Ammon's horn (tissue), 1 donor: ENCODE results near the gene ELMOD1.

ENCODE experiments used
- DNase-seq: peaks from one replicate; pipeline ENCODE4 v3.0.0-alpha.2; 2016; ENCODE audit warnings: low spot score

Gene ELMOD1

DNA sequence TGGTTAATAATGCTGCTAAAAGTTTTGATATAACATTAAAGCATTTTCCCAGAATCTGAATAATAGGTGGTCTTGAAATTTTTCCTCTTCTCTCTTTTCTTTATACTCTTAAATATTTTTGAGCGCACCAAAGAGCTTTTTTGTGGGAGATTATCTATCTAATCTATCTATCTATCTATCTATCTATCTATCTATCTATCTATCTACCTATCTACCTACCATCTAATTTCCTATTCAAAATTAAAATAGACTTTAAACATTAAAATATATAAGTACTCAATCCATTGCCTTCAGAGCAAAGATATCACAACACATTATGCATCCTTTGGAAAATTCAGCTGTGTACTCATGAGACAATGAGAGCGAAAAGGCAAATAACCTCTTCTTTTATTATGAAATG, 55.8 kb downstream of the ELMOD1 start:
- no peak for DNase-seq

DNA sequence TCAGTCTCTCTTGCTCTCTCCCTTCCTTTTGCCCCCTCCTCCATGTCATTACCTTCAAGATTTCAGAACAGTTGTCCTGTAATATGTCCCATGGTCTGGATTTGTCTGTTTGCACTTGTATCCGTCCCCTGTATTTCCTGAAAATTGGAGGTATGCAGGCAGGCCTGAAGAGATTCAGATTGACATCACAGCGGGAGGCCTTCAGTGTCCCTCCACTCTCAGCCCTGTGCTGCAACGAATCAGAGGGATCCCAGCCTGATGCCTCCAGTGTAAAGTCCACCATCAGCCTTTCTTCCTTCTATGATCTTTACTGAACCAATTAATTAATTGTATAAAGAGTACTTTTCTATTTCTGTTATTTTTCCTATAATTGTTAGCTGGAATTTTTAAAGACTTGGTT, 57.3 kb downstream of the ELMOD1 start:
- DNase-seq: no peak

DNA sequence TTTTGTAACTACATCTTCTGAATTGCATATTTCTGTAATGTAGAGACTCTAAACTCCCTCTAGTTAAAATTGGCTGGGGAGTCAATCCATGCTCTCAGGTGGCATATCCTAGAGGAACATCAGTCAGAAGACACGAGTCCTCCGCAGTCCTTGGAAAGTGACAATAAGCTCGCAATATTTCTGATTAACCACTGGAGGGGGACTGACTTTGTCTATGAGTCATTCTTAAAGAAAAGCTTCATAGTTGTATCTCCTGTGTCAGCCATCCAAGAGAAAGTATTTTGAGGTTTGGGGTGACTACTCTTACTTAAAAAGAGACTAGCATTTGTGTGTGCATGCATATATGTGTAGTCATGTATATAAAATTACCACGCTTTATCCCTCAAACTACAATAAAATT, 60.7 kb downstream of the ELMOD1 start:
- no peak for DNase-seq

DNA sequence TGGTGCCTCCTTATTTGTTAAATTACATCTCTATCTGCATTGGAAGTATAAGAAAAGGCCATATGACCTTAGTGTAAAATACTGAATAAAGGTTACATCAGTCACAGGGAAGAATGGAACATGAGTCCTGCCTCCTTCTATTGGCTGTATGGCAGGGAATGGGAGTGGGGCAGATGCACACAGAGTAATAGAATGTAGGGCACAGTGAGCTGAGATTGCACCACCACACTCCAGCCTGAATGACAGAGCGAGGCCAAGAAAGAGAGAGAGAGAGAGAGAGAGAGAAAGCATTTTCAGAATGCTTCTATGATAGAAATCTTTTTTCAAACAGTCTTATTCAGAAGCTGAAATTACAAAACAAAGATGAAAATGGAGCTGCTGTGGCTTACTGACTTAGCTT, 62.1 kb downstream of the ELMOD1 start:
- DNase-seq: no peak

DNA sequence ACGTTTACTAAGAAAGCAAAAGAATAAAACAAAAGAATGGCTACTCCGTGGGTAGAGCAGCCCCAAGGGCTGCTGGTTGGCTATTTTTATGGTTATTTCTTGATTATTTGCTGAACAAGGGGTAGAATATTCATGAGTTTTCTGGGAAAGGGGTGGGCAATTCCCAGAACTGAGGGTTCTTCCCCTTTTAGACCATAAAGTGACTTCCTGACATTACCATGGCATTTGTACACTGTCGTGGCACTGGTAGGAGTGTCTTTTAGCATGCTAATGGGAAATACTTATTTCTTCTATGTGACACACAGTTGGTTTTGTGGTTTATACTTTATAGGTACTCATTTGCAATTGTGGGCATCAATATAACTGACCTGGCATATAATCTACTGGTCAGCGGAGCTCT, 64.7 kb downstream of the ELMOD1 start:
- DNase-seq: no peak

DNA sequence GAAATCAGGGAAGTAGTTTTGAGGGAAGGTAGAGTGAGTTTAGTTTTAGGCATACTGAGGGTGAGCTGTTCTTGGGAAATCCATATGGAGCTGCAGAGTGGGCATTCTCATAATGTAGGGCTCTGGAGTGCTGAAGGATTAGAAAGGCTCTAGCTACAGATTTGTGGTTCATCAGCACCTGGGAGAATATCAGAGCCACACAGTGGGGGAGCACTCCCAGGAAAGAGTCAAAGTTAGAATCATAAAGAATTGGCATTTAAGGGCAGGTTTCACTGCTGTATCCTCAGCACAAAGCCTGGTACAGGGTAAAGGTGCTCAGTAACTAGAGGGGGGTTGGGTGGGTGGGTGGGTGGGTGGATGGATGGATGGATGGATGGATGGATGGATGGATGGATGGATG, 68.4 kb downstream of the ELMOD1 start:
- DNase-seq: no peak

DNA sequence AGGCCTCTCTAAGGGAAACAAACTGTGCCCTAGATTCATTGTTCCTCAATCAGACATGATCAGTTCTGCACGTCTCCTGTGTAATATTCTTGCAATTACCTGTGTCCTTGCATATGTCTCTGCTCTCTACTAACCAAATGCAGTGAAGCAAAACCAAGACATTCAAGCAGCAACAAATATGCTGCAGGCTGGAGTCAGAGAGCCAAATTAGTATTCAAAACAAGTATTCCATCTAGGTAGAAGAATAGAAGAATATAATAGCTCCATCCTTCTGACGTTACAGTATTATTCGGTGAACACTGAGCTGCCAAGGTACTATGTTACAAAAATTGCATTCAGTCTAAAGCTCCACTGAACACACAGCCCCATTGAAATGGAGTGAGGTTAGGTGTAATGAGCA, 69.1 kb downstream of the ELMOD1 start:
- no peak for DNase-seq

DNA sequence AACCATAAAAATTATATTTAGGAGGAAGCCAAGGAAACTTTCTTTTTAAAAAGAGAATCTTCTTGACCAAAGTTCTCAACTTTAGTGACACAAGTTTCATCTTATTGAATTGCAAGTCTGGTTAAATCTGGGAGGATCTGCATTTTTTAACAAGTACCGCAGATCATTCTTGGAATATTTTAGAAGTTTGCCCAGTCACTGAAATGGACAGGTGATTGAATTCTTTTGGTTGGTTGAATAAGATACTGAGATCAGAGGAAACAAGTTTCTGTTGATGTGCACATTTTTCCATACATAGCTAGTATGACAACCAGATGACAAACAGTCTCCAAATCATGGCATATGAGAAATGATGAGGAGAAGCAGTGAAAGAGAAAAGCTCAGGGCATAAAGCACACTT, 70.7 kb downstream of the ELMOD1 start:
- DNase-seq: no peak

DNA sequence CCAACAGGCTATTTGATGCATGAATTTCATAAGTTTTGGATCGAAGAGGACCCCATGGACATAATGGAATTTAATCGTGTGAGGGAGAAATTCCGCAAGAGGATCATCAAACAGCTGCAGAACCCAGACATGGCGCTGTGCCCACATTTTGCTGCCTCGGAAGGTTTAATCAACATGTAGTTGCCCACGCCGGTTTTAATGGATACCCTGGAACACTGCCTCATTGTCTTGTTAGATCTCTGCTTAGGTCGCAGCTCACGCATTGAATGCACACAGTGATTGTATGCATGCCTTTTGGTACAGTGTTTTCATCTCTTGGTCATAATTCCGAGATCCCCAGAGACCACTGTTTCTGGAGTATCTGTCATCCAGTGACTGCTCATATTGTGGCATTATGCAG, 74.1 kb downstream of the ELMOD1 start:
- DNase-seq: peak; percentile 42

DNA sequence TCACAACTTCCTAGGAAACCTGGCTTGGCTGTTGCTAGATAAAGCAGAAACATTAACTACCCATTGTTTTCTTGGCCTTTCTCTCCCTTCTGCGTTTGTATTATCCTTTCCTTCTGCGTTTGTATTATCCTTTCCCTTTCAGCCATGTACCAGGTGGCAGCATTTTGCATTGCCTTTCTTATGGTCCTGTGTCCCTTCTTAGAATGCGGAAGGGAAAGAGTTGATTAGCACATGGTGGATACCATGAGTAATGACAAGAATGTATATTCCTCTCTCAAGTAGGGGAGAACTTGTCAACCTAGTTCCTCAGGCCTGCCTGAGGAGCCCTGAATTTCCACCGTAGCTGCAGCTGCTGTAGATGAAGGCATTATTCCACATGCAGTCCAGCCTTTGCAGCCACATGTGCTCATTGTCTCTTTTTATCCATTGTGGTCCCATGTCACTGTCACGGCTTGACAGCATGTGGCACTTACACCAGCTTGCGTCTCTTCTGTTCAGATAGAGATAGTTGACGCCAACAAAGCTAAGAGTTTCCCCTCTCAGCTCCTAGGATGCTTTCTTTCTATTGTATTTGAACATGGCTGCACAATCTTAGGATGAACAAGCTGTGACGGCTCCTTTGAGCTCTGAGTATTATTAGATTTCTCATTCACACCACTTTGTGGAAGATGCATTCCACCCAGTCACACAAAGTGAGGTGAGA, 76.1 kb downstream of the ELMOD1 start:
- no peak for DNase-seq

DNA sequence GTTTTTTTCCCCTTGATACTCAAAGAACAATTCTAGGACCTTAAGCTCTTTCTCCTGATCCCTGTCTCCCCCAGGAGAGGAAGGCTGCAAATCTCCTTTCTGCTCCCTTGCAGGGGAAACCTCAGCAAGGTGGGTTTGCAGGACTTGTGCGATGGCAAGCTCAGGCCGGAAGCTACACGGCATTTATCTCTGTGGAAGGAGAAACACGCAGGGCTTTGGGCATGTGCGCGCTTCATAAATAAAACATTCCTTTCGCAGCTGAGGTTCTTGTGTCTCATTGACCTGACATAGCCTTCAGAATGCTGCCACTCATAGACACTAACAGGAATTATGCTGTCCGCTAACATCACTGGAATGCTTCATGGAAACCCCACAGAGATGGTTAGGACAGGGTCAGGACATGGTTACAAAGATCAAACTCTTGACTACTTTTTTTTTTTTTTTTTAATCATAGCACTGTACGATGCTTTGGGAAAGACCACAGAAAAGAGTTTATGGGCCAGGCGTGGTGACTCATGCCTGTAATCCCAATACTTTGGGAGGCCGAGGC, 78.3 kb downstream of the ELMOD1 start:
- DNase-seq: no peak

DNA sequence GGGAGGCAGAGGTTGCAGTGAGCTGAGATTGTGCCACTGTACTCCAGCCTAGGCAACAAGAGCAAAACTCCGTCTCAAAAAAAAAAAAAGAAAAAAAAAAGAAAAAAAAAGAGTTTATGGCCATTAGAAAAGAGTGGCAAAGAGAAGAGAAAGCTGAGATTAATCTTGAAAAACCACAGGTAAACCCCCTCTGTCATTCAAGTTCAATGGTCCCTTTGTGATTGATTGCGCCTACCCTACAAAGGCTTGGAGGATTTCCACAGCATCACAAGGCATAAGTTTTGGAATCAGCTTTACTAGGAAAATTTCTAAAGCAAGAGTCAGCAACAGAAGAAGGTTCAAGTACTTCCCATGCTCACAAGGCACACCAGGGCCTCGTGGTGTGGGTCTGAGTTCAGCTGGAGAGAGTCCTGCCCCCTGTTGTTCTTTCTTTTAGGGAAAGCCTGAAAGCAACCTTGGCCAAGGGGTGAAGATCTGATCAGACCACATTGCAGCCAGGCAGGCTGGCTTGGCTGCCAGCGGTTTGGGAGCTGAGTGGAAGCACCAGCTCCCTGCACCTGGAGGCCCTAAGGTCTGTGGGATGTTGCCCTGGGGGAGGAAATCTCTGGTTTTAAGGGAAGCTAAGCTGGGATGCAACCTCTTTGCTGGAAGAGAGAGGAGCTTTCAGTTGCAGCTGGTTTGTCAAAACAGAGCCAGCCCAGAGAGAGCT, 79.1 kb downstream of the ELMOD1 start:
- DNase-seq: no peak

DNA sequence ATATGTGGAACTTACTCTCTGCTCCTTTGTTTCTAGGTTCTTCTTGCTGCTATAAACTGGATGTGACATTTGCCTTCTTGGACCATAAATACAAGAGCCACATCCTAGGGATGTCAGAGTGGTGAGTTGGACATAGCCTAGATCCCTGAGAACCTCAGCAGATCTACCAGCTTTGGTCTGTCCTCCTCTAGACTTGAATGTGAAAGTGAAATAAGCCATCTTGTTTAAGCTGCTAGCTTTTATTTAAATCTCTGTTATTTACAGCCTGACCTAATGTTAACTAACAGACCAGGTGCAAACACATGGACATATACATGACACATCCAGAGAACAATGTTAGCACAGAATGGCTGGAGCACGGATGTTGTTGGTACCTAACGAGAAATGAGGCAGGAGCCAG, 85.0 kb downstream of the ELMOD1 start:
- DNase-seq: no peak

DNA sequence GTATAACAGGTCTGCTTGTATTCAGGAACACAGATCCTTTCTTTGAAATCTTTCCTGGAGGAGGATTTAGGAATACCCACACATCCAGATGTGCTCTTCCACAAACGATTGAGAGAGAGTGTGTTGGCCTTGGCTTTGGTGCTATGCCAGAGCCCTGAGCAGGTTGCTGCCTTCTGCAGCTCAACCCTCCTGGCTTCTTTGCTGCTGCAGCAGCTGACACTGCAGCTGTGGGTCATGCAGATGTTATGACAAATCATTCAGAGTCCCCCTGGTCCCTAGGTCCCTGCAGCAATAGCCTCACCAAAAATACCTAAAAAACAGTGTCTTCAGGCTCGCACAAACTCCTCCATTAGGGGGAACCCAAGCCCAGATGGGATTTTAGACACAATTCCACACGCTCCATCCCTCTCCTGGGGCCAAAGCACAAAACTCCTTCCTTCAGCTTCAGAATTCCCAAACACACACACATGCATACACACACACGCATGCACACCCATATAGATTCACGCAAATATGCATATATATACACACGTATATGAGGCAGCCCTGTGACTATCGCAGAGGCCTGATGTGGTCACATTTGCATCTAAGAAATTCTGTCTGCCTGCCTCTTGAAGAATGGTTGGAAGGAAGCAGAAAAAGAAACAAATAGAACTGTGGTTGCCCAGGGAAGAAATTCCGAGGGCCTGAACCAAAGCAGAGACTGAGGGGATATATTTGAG, 85.5 kb downstream of the ELMOD1 start:
- DNase-seq: no peak

DNA sequence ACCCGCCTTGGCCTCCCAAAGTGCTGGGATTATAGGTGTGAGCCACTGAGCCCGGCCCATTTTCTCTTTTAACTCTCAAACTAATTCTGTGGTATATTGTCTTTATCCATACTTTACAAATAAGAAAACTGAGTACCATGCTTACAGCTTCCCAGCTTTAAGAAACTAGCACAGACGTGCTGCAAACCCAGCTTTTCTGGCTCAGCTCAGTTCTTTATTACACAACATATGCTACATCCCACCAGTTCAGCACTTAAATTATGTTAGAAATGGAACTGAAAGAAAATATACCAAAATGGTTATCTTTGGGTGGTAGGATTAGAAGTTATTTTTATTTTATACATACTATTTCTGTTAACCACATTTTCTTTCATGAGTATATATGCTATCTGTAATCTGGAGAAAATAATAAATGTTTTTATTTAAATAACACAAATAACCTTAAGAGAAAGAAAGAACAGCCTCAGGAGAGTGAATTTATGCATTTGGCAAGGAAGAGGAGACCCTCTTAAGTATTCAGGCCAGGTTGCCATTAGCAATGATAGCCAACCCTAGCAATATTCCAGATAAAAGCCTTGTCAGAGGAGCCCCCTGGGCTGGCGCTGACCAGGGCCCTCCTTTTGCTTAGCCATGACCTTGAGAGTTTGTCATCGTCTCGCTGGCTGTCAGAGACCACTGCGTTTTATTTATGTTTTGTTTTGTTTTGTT, 87.1 kb downstream of the ELMOD1 start:
- DNase-seq: no peak

DNA sequence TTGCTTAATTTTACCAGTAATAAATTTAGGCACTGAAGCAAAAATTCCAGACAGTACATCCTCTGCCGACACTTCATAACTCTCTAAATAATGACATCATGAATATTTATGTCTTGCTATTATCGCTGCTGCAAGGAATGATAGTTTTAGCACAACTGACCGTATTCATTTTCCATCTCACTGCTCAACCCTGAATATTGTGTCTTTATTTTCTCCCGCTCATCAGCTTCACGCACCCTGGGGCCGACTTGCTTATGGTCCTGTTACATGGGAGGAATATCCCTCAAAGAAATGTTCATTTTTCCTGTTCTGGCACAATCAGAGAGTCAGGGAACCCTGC, 87.7 kb downstream of the ELMOD1 start:
- no peak for DNase-seq

DNA sequence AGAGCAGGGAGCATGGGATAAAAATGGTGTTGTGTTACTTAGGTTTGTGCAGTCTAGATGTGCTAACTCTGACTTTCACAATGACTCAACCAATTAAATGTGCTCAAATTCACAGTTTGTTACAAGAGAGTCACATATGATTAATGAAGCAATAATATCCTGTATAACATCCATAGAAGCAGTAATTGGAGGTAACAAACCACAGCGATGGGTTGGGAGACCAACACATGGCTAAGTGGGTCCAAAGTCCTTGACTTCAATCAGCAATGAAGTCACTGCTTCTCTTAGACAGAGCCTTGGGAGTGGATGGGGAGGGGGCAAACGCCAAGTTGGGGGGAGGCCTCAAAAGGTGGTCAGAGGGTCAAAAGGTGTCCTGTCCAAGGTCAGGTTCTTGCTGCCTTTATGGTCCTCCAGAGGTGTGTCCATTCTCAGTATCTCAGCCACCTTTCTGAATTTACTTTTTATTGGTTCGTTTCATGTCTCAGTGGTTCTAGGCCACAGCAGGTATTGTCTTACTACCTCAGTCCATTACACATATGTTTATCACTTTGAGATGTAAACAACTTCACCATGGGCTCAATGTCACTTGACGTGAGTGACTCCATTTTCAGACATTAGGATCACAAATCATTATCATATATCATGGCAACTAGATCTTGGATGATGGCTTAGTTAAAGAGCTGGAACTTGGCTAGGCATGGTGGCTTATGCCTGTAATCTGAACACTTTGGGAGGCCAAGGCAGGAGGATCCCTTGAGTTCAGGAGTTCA, 88.5 kb downstream of the ELMOD1 start:
- no peak for DNase-seq

DNA sequence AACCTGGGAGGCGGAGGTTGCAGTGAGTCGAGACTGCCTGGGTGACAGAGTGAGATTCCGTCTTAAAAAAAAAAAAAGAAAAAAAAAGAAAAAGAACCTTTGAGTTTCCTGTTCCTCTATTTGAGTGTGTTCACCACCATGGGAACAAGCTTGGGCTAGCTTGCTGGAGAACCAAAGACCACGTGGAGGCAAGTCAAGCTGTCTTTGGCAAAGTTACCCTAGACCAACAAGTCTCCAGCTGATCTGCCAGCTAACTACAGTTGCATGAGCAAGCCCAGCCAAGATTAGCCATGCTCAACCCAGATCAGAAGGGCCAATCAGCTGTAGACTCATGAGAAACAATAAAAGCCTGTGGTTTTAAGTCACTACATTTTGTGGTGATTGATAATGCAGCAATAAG, 91.2 kb downstream of the ELMOD1 start:
- no peak for DNase-seq

DNA sequence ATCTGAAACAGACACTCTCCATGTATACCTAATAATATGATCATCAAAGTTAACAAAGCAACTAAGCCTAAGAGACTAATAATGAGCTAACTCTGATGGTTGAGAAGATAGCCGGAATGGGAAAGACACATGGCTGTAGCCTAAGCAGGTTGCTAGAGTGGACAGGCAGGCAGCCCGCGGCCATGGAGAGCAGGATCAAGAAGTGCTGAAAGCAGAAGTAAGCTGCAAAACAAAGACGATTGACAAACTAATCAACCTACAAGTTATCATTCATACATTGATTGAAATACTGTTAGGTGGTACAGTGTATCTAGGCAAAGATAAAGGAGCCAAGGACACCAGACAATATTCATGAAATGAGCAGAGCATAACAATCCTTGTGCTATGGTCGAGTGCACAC, 91.6 kb downstream of the ELMOD1 start:
- DNase-seq: no peak

DNA sequence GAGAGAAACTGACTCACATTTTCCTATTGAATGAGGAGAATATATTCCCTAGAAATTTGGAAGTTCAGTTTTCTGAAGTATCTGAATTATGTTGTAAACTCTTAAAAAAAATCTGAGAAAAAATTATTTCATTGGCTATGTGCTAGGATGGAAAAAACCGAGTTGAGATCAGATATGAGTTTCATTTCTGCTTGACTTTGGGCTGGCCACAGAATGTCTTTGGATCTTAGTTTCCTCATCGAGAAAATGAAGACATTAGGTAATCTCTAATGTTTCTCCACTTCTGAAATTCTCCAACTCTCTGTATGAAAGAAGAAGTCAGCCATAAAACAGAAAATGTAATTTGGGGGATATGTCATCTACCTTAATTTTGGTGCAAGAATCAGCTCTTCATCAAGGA, 92.1 kb downstream of the ELMOD1 start:
- DNase-seq: no peak

DNA sequence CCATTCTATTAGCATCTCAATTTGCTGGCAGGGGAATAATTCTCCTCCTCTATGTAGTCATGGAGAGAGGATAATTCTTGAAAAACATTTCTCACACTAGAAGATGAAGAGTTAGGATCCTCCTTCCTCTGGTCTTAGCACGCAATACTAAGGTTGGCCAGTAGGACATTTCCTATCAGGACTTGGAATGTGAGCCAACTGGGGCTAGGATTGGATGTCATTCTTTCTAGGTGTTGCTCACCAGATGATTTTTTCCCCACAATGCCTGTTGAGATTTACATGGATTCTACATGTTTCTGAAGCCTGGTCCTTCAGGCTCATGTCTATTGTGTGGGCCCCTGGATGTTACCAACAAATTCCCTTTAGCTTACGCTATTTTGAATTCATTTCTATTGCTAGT, 92.9 kb downstream of the ELMOD1 start:
- DNase-seq: no peak
